ENCODE data around the gene EXOC5.

DNA sequence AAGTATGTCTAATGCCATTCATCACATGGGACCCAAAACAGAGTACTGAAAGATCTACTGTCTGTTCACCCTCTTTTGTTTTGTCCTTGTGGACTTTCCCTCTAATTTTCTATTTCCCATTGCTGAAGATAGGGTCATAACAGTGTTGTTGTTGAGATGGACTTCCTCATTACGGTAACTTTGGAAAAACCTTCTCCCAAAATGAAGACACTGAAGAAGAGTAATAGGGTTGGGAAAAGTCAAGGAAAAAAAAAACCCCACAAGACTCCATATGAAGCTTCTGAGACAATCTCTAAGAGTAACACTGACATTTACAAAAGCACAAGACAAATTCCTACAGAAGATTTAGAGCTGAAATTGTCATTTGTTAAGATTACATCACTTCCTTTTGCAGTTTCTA lies 36.7 kb downstream of the EXOC5 start:
- TF ChIP-seq, protein P1, sequence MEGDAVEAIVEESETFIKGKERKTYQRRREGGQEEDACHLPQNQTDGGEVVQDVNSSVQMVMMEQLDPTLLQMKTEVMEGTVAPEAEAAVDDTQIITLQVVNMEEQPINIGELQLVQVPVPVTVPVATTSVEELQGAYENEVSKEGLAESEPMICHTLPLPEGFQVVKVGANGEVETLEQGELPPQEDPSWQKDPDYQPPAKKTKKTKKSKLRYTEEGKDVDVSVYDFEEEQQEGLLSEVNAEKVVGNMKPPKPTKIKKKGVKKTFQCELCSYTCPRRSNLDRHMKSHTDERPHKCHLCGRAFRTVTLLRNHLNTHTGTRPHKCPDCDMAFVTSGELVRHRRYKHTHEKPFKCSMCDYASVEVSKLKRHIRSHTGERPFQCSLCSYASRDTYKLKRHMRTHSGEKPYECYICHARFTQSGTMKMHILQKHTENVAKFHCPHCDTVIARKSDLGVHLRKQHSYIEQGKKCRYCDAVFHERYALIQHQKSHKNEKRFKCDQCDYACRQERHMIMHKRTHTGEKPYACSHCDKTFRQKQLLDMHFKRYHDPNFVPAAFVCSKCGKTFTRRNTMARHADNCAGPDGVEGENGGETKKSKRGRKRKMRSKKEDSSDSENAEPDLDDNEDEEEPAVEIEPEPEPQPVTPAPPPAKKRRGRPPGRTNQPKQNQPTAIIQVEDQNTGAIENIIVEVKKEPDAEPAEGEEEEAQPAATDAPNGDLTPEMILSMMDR (conservative IDR thresholded peaks at IDR 0.05): no peak
- no peak for TF ChIP-seq ZFX (IDR thresholded peaks at IDR 0.05)

Data from C4-2B (cell line).